ENCODE results near the gene RTN4. TPM values are rescaled to one million over a fixed set of nuclear protein-coding genes. Genes with fewer than 3 reads are reported as not detected.

Gene RTN4
- polyA plus RNA-seq, 1 donor (not counting 4 experiments of a cell fraction or from before 2014, with no cell fraction given) = 406 TPM

DNA sequence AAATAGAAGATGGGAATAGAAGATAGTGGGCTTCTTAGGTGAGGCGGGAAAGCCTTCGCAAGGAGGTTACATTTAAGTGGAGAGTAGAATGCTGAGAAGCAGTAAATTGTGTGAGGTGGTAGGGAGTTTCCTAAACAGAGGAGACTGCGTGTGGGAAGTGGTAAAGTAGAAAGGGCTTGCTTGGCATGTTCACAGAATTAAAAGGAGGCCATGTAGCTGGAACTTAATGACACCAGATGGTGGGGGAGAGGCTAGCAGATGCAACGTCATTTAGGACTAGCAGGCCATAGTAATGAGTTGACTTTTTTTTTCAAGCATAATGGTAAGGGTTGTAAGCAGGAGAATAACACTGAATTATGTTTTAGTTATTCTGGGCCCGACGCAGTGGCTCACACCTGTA, 13.0 kb upstream of the RTN4 start:
- dilution Hi-C loops (cut with MboI; ENCODE audit: extremely low pct_ligation_motif_present, low sequenced_read_pairs) = no loop called here
- Histone ChIP-seq H3K9me1 (ENCODE audit: control insufficient read depth, extremely low read depth, insufficient read depth, low read length) (no peaks in the 10 kb centered on the region), H3K4me2 (ENCODE audit: control insufficient read depth, extremely low read depth, insufficient read depth, low read depth, low read length) (no peak overlapping the region), H3K27me3 (ENCODE audit: control insufficient read depth, extremely low read depth, insufficient read depth, low read length) (no peaks in the 10 kb centered on the region), H3K4me1 (ENCODE audit: control insufficient read depth, extremely low read depth, insufficient read depth, low read length) (no peaks in the 10 kb centered on the region), H3K36me3 (ENCODE audit: control insufficient read depth in 2 of 2, extremely low read depth in 1 of 2, insufficient read depth in 2 of 2, low read length in 2 of 2) (no peaks in the 10 kb centered on the region), H3K9ac (ENCODE audit: control insufficient read depth, extremely low read depth, insufficient read depth, low read length) (no peak overlapping the region), H3K4me3 (ENCODE audit: control insufficient read depth in 2 of 3, extremely low read depth in 1 of 3, insufficient read depth in 2 of 3, low read depth in 1 of 3, low read length in 3 of 3) (no peak overlapping the region), H3K79me2 (ENCODE audit: control insufficient read depth, insufficient read depth, low read length) (no peaks in the 10 kb centered on the region), H4K20me1 (ENCODE audit: control insufficient read depth, extremely low read depth, insufficient read depth, low read length) (no peaks in the 10 kb centered on the region), H3K27ac (ENCODE audit: control insufficient read depth, insufficient read depth, low read length) (no peak overlapping the region), H3K9me3 (ENCODE audit: control insufficient read depth, low read depth, low read length) (no peaks in the 10 kb centered on the region), H2AFZ (ENCODE audit: control insufficient read depth, low read length) (no peak overlapping the region)
- DNase-seq (ENCODE audit: low read depth, low spot score) = no peak
- no peak for FAIRE-seq
- TF ChIP-seq CTCF (optimal IDR thresholded peaks at IDR 0.05 in 1 of 3, IDR thresholded peaks at IDR 0.05 in 1 of 3, conservative IDR thresholded peaks at IDR 0.05 in 1 of 3; ENCODE audit: extremely low read depth in 1 of 3, insufficient read depth in 2 of 3, low read length in 3 of 3) (no peak), EZH2 (IDR thresholded peaks at IDR 0.05; ENCODE audit: low read length) (no peak)

GRCh38 chr2:55062754-55063153, 12.5 kb upstream of the RTN4 start:
- dilution Hi-C loops (cut with MboI; ENCODE audit: extremely low pct_ligation_motif_present, low sequenced_read_pairs) = no loop called here
- Histone ChIP-seq H3K4me2 (ENCODE audit: control insufficient read depth, extremely low read depth, insufficient read depth, low read depth, low read length) (no peak overlapping the region), H3K27me3 (ENCODE audit: control insufficient read depth, extremely low read depth, insufficient read depth, low read length) (no peaks in the 10 kb centered on the region), H3K79me2 (ENCODE audit: control insufficient read depth, insufficient read depth, low read length) (no peaks in the 10 kb centered on the region), H4K20me1 (ENCODE audit: control insufficient read depth, extremely low read depth, insufficient read depth, low read length) (no peaks in the 10 kb centered on the region), H3K9me1 (ENCODE audit: control insufficient read depth, extremely low read depth, insufficient read depth, low read length) (no peaks in the 10 kb centered on the region), H3K36me3 (ENCODE audit: control insufficient read depth in 2 of 2, extremely low read depth in 1 of 2, insufficient read depth in 2 of 2, low read length in 2 of 2) (no peaks in the 10 kb centered on the region), H3K27ac (ENCODE audit: control insufficient read depth, insufficient read depth, low read length) (no peak overlapping the region), H3K9me3 (ENCODE audit: control insufficient read depth, low read depth, low read length) (no peaks in the 10 kb centered on the region), H3K4me3 (ENCODE audit: control insufficient read depth in 2 of 3, extremely low read depth in 1 of 3, insufficient read depth in 2 of 3, low read depth in 1 of 3, low read length in 3 of 3) (no peak overlapping the region), H3K9ac (ENCODE audit: control insufficient read depth, extremely low read depth, insufficient read depth, low read length) (no peak overlapping the region), H2AFZ (ENCODE audit: control insufficient read depth, low read length) (no peak overlapping the region), H3K4me1 (ENCODE audit: control insufficient read depth, extremely low read depth, insufficient read depth, low read length) (no peaks in the 10 kb centered on the region)
- TF ChIP-seq CTCF (optimal IDR thresholded peaks at IDR 0.05 in 1 of 3, IDR thresholded peaks at IDR 0.05 in 1 of 3, conservative IDR thresholded peaks at IDR 0.05 in 1 of 3; ENCODE audit: extremely low read depth in 1 of 3, insufficient read depth in 2 of 3, low read length in 3 of 3) = no peak
- TF ChIP-seq EZH2 (IDR thresholded peaks at IDR 0.05; ENCODE audit: low read length) = no peak
- no peak for FAIRE-seq
- no peak for DNase-seq (ENCODE audit: low read depth, low spot score)
